Neural cell (in vitro differentiated cells): Measurements from ENCODE around the gene LCN10. TPM values are rescaled to one million over a fixed set of nuclear protein-coding genes. Genes with fewer than 3 reads are reported as not detected.

Experiments
- H2AFZ ChIP-seq: fragments of 200-600, 300-800 bp; sonication (generic), shearing (Covaris generic); 2 replicates; pipeline ENCODE4 v1.6.0; 2014; ENCODE audit warnings: low read depth, mild to moderate bottlenecking, antibody characterized with exemption, low read length, moderate library complexity
- H3F3A ChIP-seq: fragments of 200-600 bp; shearing (Covaris generic); 2 replicates; pipeline ENCODE4 v1.6.1; 2016; ENCODE audit warnings: mild to moderate bottlenecking, moderate library complexity, mixed read lengths, antibody characterized with exemption, low read length; ENCODE audit not compliant: insufficient read depth, poor library complexity, severe bottlenecking
- H3K27ac ChIP-seq: fragments of 200-600, 300-800 bp; sonication (generic), shearing (Covaris generic); 2 replicates; pipeline ENCODE4 v1.5.1; 2014; ENCODE audit warnings: mild to moderate bottlenecking, low read length, moderate library complexity
- H3K27me3 ChIP-seq: fragments of 300-800, 200-600 bp; sonication (generic), shearing (Covaris generic); 2 replicates; pipeline ENCODE4 v1.6.0; 2014; ENCODE audit warnings: mild to moderate bottlenecking, low read depth, low read length, moderate library complexity; ENCODE audit not compliant: insufficient read depth
- H3K36me3 ChIP-seq: fragments of 300-800, 200-600 bp; sonication (generic), shearing (Covaris generic); 2 replicates; pipeline ENCODE4 v1.5.1; 2014; ENCODE audit warnings: mild to moderate bottlenecking, antibody characterized with exemption, low read length, moderate library complexity; ENCODE audit not compliant: insufficient read depth
- H3K4me2 ChIP-seq: fragments of 300-800, 200-600 bp; sonication (generic), shearing (Covaris generic); 2 replicates; pipeline ENCODE4 v1.6.0; 2014; ENCODE audit warnings: mild to moderate bottlenecking, low read length
- H3K4me3 ChIP-seq: fragments of 300-800, 200-600 bp; sonication (generic), shearing (Covaris generic); 2 replicates; pipeline ENCODE4 v1.5.1; 2014; ENCODE audit warnings: mild to moderate bottlenecking, low read length, moderate library complexity
- H3K79me2 ChIP-seq: fragments of 200-600 bp; shearing (Covaris generic); replicated peaks from 2 replicates; pipeline ENCODE4 v1.6.0; 2014; ENCODE audit warnings: mild to moderate bottlenecking, low read length, moderate library complexity; ENCODE audit not compliant: insufficient read depth
- H3K9ac ChIP-seq: fragments of 300-800, 200-600 bp; sonication (generic), shearing (Covaris generic); 2 replicates; pipeline ENCODE4 v1.6.1; 2016; ENCODE audit warnings: mild to moderate bottlenecking, low read length, mixed read lengths
- H3K9me2 ChIP-seq: fragments of 200-600 bp; shearing (Covaris generic); 2 replicates; pipeline ENCODE4 v1.6.1; 2016; ENCODE audit warnings: mild to moderate bottlenecking, low read length, mixed read lengths; ENCODE audit not compliant: insufficient read depth
- H3K9me3 ChIP-seq: fragments of 200-600, 300-800 bp; sonication (generic), shearing (Covaris generic); 2 replicates; pipeline ENCODE4 v1.6.1; 2016; ENCODE audit warnings: mild to moderate bottlenecking, mixed run types, low read length, moderate library complexity, mixed read lengths
- H4K20me1 ChIP-seq: fragments of 200-600 bp; shearing (Covaris generic); 2 replicates; pipeline ENCODE4 v1.6.1; 2016; ENCODE audit warnings: mild to moderate bottlenecking, mixed run types; ENCODE audit not compliant: insufficient read depth
- CTCF ChIP-seq: fragments of 450-650 bp; IDR thresholded peaks from 2 replicates; pipeline ENCODE4 v1.5.1; 2014; ENCODE audit warnings: antibody characterized with exemption, mild to moderate bottlenecking, moderate library complexity; ENCODE audit not compliant: poor library complexity, severe bottlenecking
- EP300 ChIP-seq: fragments of 450-650 bp; conservative IDR thresholded peaks from 2 replicates; pipeline ENCODE4 v1.6.1; 2014; ENCODE audit warnings: antibody characterized with exemption, mild to moderate bottlenecking, moderate library complexity; ENCODE audit not compliant: poor library complexity, severe bottlenecking
- EZH2 ChIP-seq: fragments of 200-600, 300-800 bp; shearing (Covaris generic), sonication (generic); IDR thresholded peaks from 2 replicates; pipeline ENCODE4 v1.6.1; 2014; ENCODE audit warnings: antibody characterized with exemption, low read length, borderline replicate concordance, mild to moderate bottlenecking; ENCODE audit not compliant: insufficient read depth, poor library complexity, severe bottlenecking
- MXI1 ChIP-seq: fragments of 450-650 bp; conservative IDR thresholded peaks from 2 replicates; pipeline ENCODE4 v1.6.1; 2014; ENCODE audit warnings: antibody characterized with exemption, mild to moderate bottlenecking; ENCODE audit not compliant: poor library complexity, severe bottlenecking
- POLR2AphosphoS5 ChIP-seq: IDR thresholded peaks from 2 replicates; pipeline ENCODE4 v1.6.1; 2012
- RAD21 ChIP-seq: fragments of 450-650 bp; conservative IDR thresholded peaks from 2 replicates; pipeline ENCODE4 v1.6.1; 2014; ENCODE audit warnings: antibody characterized with exemption, mild to moderate bottlenecking, moderate library complexity
- REST ChIP-seq: IDR thresholded peaks from 2 replicates; pipeline ENCODE4 v1.6.1; 2012; ENCODE audit warnings: borderline replicate concordance
- SMC3 ChIP-seq: fragments of 450-650 bp; conservative IDR thresholded peaks from 2 replicates; pipeline ENCODE4 v1.6.1; 2014; ENCODE audit warnings: antibody characterized with exemption, mild to moderate bottlenecking, moderate library complexity; ENCODE audit not compliant: poor library complexity
- TAF1 ChIP-seq: IDR thresholded peaks from 2 replicates; pipeline ENCODE4 v1.6.1; 2012; ENCODE audit warnings: low read depth
- polyA plus RNA-seq: library from polyadenylated mRNA; depleted of rRNA; stranded (reverse); fragments of >200 nt; gene quantifications from 2 replicates; pipeline ENCODE4 v1.2.3, GENCODE V29; 2014

Gene LCN10
- polyA plus RNA-seq, 1 donor from 2014 or later, result not detected

GRCh38 chr9:136764301-136764891 is 21.7 kb upstream of the LCN10 start, which contains the start of gene LCN15:
Gene LCN15, minus strand, starts transcription at chr9:136764518. Its CDS starts 30 bp downstream, at chr9:136764488.
- Histone ChIP-seq H3K27me3 (no peaks in the 10 kb centered on the region), H3K36me3 (no peaks in the 10 kb centered on the region), H2AFZ (no peak within 1 kb of the TSS), H3K4me2 (no peak within 1 kb of the TSS), H3K9me2 (no peaks in the 10 kb centered on the region), H3K9me3 (no peaks in the 10 kb centered on the region), H3K79me2 (no peaks in the 10 kb centered on the region), H4K20me1 (no peaks in the 10 kb centered on the region), H3K4me3 (no peak within 1 kb of the TSS), H3F3A (no peaks in the 10 kb centered on the region), H3K9ac (no peak within 1 kb of the TSS), H3K27ac (no peak within 1 kb of the TSS)
- TF ChIP-seq MXI1 (no peak), SMC3 (no peak), EZH2 (no peak), RAD21 (no peak), CTCF (no peak), TAF1 (no peak), REST (no peak), POLR2AphosphoS5 (no peak), EP300 (no peak)

GRCh38 chr9:136763649-136764035 is 20.9 kb upstream of the LCN10 start:
- Histone ChIP-seq H2AFZ (no peak overlapping the region), H3K79me2 (no peaks in the 10 kb centered on the region), H3K9me2 (no peaks in the 10 kb centered on the region), H4K20me1 (no peaks in the 10 kb centered on the region), H3K27ac (no peak overlapping the region), H3K9me3 (no peaks in the 10 kb centered on the region), H3K4me2 (no peak overlapping the region), H3K4me3 (no peak overlapping the region), H3K27me3 (no peaks in the 10 kb centered on the region), H3F3A (no peaks in the 10 kb centered on the region), H3K36me3 (no peaks in the 10 kb centered on the region), H3K9ac (no peak overlapping the region)
- TF ChIP-seq RAD21 (no peak), EP300 (no peak), SMC3 (no peak), POLR2AphosphoS5 (no peak), EZH2 (no peak), REST (no peak), MXI1 (no peak), CTCF (no peak), TAF1 (no peak)
